GM21786 (cell line): ENCODE data around the gene ZFR2.
"Not testable (repeated sequence)": the region's sequence is repeated elsewhere in the genome, so short reads cannot be mapped to it uniquely, and the experiment has no call there.

ENCODE experiments used
- ATAC-seq: cut with Tn5 transposase; IDR thresholded peaks from one replicate; pipeline ENCODE4 v1.9.1; 2021; ENCODE audit not compliant: unreplicated experiment

The ZFR2 gene

GRCh38 chr19:3868770-3869456, at the start of gene ZFR2:
ZFR2 (minus strand) TSS chr19:3869038; CDS start chr19:3869017, 21 bp downstream.
- no peak for ATAC-seq

GRCh38 chr19:3916033-3916432, 47.2 kb upstream of the ZFR2 start:
- ATAC-seq = no peak

GRCh38 chr19:3914199-3914598, 45.4 kb upstream of the ZFR2 start:
- no peak for ATAC-seq

GRCh38 chr19:3910105-3910504, 41.3 kb upstream of the ZFR2 start:
- ATAC-seq = no peak

GRCh38 chr19:3908266-3909054, 39.6 kb upstream of the ZFR2 start:
- no peak for ATAC-seq

- ATAC-seq = no peak
Observed at GRCh38 chr19:3907626-3908265, 38.9 kb upstream of the ZFR2 start.

- ATAC-seq = no peak
Observed at GRCh38 chr19:3904233-3904632, 35.4 kb upstream of the ZFR2 start.

GRCh38 chr19:3902317-3902973, 33.6 kb upstream of the ZFR2 start:
- no peak for ATAC-seq

- ATAC-seq = no peak
Observed at GRCh38 chr19:3899531-3900294, 30.9 kb upstream of the ZFR2 start.

GRCh38 chr19:3898426-3898825, 29.6 kb upstream of the ZFR2 start:
- ATAC-seq = no peak

- no peak for ATAC-seq
Observed at GRCh38 chr19:3897936-3898335, 29.1 kb upstream of the ZFR2 start.

- ATAC-seq = no peak
Observed at GRCh38 chr19:3895788-3896187, 26.9 kb upstream of the ZFR2 start.

- not testable (repeated sequence) for ATAC-seq
Observed at GRCh38 chr19:3894959-3895358, 26.1 kb upstream of the ZFR2 start.

- no peak for ATAC-seq
Observed at GRCh38 chr19:3893509-3894179, 24.8 kb upstream of the ZFR2 start.

- ATAC-seq = no peak
Observed at GRCh38 chr19:3890591-3890990, 21.8 kb upstream of the ZFR2 start.

GRCh38 chr19:3882041-3882384, 13.2 kb upstream of the ZFR2 start:
- ATAC-seq = no peak

- no peak for ATAC-seq
Observed at GRCh38 chr19:3881272-3882040, 12.6 kb upstream of the ZFR2 start.

GRCh38 chr19:3880471-3881271, 11.8 kb upstream of the ZFR2 start, which contains the start of gene ATCAY:
ATCAY (plus strand) TSS chr19:3880685; CDS start chr19:3885768, 5,083 bp downstream.
- no peak for ATAC-seq

GRCh38 chr19:3879656-3880055, 10.8 kb upstream of the ZFR2 start:
- ATAC-seq = no peak
